Measurements from ENCODE around the gene ZEB1.

DNA sequence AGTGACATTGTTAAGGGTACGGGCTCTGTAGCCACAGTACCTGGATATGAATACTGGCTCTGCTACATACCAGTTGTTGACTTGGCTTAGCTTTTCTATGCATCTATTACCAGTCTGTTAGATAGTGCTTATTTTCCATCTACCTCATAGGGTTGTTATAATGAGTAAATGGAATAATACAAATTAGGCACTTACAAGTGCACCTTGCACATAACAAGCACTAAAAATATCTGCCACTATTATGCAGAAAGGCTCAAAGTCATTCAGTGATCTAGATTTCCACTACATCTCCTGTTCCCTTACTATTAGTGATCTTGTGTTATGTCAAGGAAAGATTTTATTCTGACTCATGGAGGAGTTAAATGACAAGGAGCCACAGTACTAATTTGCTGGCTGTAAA lies 27.9 kb upstream of the ZEB1 start:
- TF ChIP-seq, protein P1, sequence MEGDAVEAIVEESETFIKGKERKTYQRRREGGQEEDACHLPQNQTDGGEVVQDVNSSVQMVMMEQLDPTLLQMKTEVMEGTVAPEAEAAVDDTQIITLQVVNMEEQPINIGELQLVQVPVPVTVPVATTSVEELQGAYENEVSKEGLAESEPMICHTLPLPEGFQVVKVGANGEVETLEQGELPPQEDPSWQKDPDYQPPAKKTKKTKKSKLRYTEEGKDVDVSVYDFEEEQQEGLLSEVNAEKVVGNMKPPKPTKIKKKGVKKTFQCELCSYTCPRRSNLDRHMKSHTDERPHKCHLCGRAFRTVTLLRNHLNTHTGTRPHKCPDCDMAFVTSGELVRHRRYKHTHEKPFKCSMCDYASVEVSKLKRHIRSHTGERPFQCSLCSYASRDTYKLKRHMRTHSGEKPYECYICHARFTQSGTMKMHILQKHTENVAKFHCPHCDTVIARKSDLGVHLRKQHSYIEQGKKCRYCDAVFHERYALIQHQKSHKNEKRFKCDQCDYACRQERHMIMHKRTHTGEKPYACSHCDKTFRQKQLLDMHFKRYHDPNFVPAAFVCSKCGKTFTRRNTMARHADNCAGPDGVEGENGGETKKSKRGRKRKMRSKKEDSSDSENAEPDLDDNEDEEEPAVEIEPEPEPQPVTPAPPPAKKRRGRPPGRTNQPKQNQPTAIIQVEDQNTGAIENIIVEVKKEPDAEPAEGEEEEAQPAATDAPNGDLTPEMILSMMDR (IDR thresholded peaks at IDR 0.05): no peak
- no peak for TF ChIP-seq POLR2A (IDR thresholded peaks at IDR 0.05)
- no peak for TF ChIP-seq EP300 (IDR thresholded peaks at IDR 0.05)

Data from ovary (tissue), 3 donors.